ENCODE measurements around the gene NCKIPSD.
A peak's percentile ranks its signal among the peaks of the same experiment; 100 is the strongest.

NCKIPSD gene

DNA sequence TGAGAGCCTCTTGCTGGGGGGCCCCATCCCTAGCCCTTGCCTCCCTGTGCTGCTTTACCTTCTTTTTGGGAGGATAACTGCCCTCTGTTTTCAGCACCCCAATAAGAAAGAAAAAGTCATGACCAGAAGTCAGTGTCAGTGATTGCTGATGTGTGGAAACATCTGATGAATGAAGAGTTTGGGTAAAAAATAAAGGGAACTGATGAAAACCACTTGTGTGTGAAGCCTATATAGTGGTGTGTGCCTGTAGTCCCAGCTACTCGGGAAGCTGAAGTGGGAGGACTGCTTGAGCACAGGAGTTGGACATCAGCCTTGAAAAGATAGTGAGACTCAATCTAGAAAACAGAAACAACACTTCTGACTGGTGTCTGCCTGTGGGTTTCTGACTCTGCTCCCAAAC, 13.2 kb downstream of the NCKIPSD start:
- WGBS = 98% methylated on average over 1 of the region's 1 CpG
- Histone ChIP-seq H3K9me3 (ENCODE audit: insufficient read depth, low read depth, low read length) (no peaks in the 10 kb centered on the region), H3K27me3 (ENCODE audit: insufficient read depth, low read length) (no peaks in the 10 kb centered on the region), H3K9ac (ENCODE audit: low read depth, low read length) (no peak overlapping the region), H3K27ac (ENCODE audit: low read depth, low read length) (no peak overlapping the region), H3K36me3 (ENCODE audit: insufficient read depth, low read length) (peaks cover 59% of the 10 kb centered on the region), H3K4me1 (ENCODE audit: insufficient read depth, low read length) (no peaks in the 10 kb centered on the region), H3K4me3 (ENCODE audit: low read length) (no peak overlapping the region)

DNA sequence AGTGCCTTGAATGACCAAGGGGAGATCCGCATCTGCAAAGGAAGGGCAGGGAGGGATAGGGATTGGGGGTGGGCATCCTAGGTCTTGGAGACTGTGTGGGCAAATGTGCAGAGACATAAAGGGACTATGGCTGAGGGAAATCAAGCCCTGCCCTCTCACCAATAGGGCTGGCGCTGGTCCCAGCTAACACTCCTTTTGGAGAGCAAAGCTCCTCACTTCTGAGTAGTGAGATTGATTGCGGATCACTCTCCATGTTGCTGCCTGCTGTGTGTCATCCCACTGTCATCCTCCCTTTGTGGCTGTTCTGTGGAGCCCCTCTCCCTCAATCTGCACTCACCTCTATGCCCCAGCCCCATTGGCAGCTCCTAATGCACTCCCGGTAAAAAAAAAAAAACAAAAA, 20.8 kb downstream of the NCKIPSD start:
- 0 out of 2 replicates have a peak overlapping the region, but pooled peaks have one; percentile 79 for H3K4me3 ChIP-seq (ENCODE audit: low read length)
- 79% methylated on average over 3 of the region's 4 CpGs for WGBS
- no peak overlapping the region; the same call in 1 of the 2 replicates for H3K27ac ChIP-seq (ENCODE audit: low read depth, low read length)
- H3K9ac ChIP-seq (ENCODE audit: low read depth, low read length) = peak overlapping the region; percentile 15; the same call in 1 of the 2 replicates
- H3K27me3 ChIP-seq (ENCODE audit: insufficient read depth, low read length) = no peaks in the 10 kb centered on the region
- peaks cover 4% of the 10 kb centered on the region; the same call in 1 of the 2 replicates for H3K4me1 ChIP-seq (ENCODE audit: insufficient read depth, low read length)
- no peaks in the 10 kb centered on the region for H3K9me3 ChIP-seq (ENCODE audit: insufficient read depth, low read depth, low read length)
- peaks cover 21% of the 10 kb centered on the region for H3K36me3 ChIP-seq (ENCODE audit: insufficient read depth, low read length)

- H3K9me3 ChIP-seq (ENCODE audit: insufficient read depth, low read depth, low read length) = no peaks in the 10 kb centered on the region
- peaks cover 28% of the 10 kb centered on the region for H3K36me3 ChIP-seq (ENCODE audit: insufficient read depth, low read length)
- H3K9ac ChIP-seq (ENCODE audit: low read depth, low read length) = peak overlapping the region; percentile 15; the same call in 1 of the 2 replicates
- H3K4me3 ChIP-seq (ENCODE audit: low read length) = peak overlapping the region; percentile 79; the same call in 1 of the 2 replicates
- H3K27me3 ChIP-seq (ENCODE audit: insufficient read depth, low read length) = no peaks in the 10 kb centered on the region
- 64% methylated on average over 9 of the region's 11 CpGs for WGBS
- peak overlapping the region; percentile 100 for H3K27ac ChIP-seq (ENCODE audit: low read depth, low read length)
- peaks cover 4% of the 10 kb centered on the region; the same call in 1 of the 2 replicates for H3K4me1 ChIP-seq (ENCODE audit: insufficient read depth, low read length)
These were observed 21.4 kb downstream of the NCKIPSD start for GRCh38 chr3:48664313-48664644.

DNA sequence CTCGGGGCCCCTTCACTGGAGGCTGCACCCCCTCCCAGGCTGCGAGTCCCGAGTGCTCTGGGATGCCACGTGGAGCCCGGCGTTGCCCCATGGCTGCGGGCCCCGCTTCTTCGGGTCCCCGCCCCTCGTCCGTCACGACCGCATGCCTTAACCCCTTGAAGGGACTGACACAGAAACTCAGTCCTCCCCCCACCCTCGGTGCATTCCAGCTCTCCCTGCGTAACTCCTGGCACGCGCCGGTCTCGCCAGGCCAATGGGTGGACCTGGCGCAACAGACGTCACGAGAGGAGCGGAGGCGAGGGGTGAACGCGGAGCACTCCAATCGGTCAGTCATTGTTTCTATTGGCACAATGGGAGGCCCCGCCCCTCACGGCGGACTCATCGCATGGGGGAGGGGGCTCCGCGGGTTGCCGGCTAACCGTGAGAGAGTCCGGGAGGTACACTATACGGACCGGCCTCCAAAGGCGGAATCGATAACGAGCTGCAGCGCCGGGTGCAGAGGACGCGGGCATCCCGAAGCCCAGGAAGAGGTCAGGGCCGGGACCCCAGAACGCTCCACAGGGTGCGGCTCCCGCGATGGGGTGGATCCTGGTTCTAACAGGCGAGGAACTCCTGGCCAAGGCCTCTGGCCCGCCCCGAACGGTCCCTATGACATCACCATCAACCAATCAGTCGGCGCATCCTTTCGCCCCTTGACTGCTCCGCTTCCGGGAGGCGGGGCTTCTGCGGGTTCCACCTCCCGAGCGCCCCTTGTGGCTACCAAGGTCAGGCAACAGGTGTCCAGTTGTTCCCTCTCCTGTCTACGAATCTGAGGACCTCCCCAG, 22.0 kb downstream of the NCKIPSD start:
- peak overlapping the region; percentile 98 for H3K9ac ChIP-seq (ENCODE audit: low read depth, low read length)
- H3K9me3 ChIP-seq (ENCODE audit: insufficient read depth, low read depth, low read length) = no peaks in the 10 kb centered on the region
- under 1% methylated on average over 66 of the region's 66 CpGs for WGBS
- peak overlapping the region; percentile 100 for H3K27ac ChIP-seq (ENCODE audit: low read depth, low read length)
- peaks cover 4% of the 10 kb centered on the region; the same call in 1 of the 2 replicates for H3K4me1 ChIP-seq (ENCODE audit: insufficient read depth, low read length)
- H3K27me3 ChIP-seq (ENCODE audit: insufficient read depth, low read length) = no peaks in the 10 kb centered on the region
- H3K36me3 ChIP-seq (ENCODE audit: insufficient read depth, low read length) = peaks cover 34% of the 10 kb centered on the region
- H3K4me3 ChIP-seq (ENCODE audit: low read length) = peak overlapping the region; percentile 79

- Histone ChIP-seq H3K4me3 (ENCODE audit: low read length) (peak within 1 kb of the TSS; percentile 79), H3K9me3 (ENCODE audit: insufficient read depth, low read depth, low read length) (no peaks in the 10 kb centered on the region), H3K27me3 (ENCODE audit: insufficient read depth, low read length) (no peaks in the 10 kb centered on the region), H3K27ac (ENCODE audit: low read depth, low read length) (peak within 1 kb of the TSS; percentile 100), H3K4me1 (ENCODE audit: insufficient read depth, low read length) (peaks cover 4% of the 10 kb centered on the region; the same call in 1 of the 2 replicates), H3K9ac (ENCODE audit: low read depth, low read length) (peak within 1 kb of the TSS; percentile 98), H3K36me3 (ENCODE audit: insufficient read depth, low read length) (peaks cover 35% of the 10 kb centered on the region)
- under 1% methylated on average over 52 of the region's 52 CpGs for WGBS
These were observed 22.8 kb downstream of the NCKIPSD start, which contains the start of gene CELSR3 for GRCh38 chr3:48662753-48663488. CELSR3 (minus strand) TSS chr3:48662886; CDS start chr3:48662634, 252 bp downstream.

GRCh38 chr3:48662145-48662752, 23.5 kb downstream of the NCKIPSD start:
- Histone ChIP-seq H3K4me1 (ENCODE audit: insufficient read depth, low read length) (peaks cover 4% of the 10 kb centered on the region; the same call in 1 of the 2 replicates), H3K36me3 (ENCODE audit: insufficient read depth, low read length) (peaks cover 36% of the 10 kb centered on the region), H3K9me3 (ENCODE audit: insufficient read depth, low read depth, low read length) (no peaks in the 10 kb centered on the region), H3K9ac (ENCODE audit: low read depth, low read length) (0 out of 2 replicates have a peak overlapping the region, but pooled peaks have one; percentile 7), H3K27me3 (ENCODE audit: insufficient read depth, low read length) (no peaks in the 10 kb centered on the region), H3K27ac (ENCODE audit: low read depth, low read length) (peak overlapping the region; percentile 100; the same call in 1 of the 2 replicates), H3K4me3 (ENCODE audit: low read length) (peak overlapping the region; percentile 79)
- WGBS = 2% methylated on average over 40 of the region's 46 CpGs

DNA sequence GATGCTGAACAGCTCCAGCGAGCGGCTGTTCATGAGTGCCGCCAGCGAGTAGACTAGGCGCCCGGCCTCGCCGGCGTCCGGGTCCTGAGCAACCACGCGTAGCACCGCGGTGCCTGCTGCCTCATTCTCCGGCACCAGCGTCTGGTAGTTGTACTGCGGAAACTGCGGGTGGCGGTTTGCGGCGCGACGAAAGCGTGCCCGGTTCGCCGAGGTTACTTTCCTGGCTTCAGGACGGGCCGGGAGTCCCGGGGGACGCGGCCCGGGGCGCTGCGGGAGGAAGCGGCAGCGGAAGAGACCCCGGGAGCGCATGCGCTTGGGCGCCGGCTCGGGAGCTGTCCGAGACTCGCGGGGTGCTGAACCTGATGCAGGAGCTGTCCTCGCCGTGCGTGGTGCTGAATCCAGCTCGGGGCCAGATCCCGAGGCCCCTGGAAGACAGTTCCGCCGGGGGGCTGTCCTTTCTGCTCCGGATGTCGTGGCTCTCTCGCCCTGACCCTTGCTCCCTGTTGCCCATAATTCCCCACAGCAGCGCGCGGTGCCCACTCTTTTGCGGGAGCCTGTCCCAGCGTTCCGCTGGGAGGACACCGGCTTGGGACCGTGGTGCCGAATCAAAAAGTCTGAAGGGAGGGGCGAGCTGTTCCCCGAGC, 24.1 kb downstream of the NCKIPSD start:
- H3K4me1 ChIP-seq (ENCODE audit: insufficient read depth, low read length) = peaks cover 4% of the 10 kb centered on the region; the same call in 1 of the 2 replicates
- WGBS = 5% methylated on average over 67 of the region's 67 CpGs
- no peaks in the 10 kb centered on the region for H3K27me3 ChIP-seq (ENCODE audit: insufficient read depth, low read length)
- no peak overlapping the region for H3K9ac ChIP-seq (ENCODE audit: low read depth, low read length)
- no peak overlapping the region for H3K27ac ChIP-seq (ENCODE audit: low read depth, low read length)
- peak overlapping the region; percentile 79 for H3K4me3 ChIP-seq (ENCODE audit: low read length)
- H3K9me3 ChIP-seq (ENCODE audit: insufficient read depth, low read depth, low read length) = no peaks in the 10 kb centered on the region
- H3K36me3 ChIP-seq (ENCODE audit: insufficient read depth, low read length) = peaks cover 36% of the 10 kb centered on the region

GRCh38 chr3:48660800-48661400, 24.8 kb downstream of the NCKIPSD start:
- 93% methylated on average over 61 of the region's 61 CpGs for WGBS
- peaks cover 4% of the 10 kb centered on the region; the same call in 1 of the 2 replicates for H3K4me1 ChIP-seq (ENCODE audit: insufficient read depth, low read length)
- no peak overlapping the region for H3K9ac ChIP-seq (ENCODE audit: low read depth, low read length)
- H3K9me3 ChIP-seq (ENCODE audit: insufficient read depth, low read depth, low read length) = no peaks in the 10 kb centered on the region
- H3K27ac ChIP-seq (ENCODE audit: low read depth, low read length) = no peak overlapping the region
- H3K36me3 ChIP-seq (ENCODE audit: insufficient read depth, low read length) = peaks cover 30% of the 10 kb centered on the region
- peak overlapping the region; percentile 79 for H3K4me3 ChIP-seq (ENCODE audit: low read length)
- H3K27me3 ChIP-seq (ENCODE audit: insufficient read depth, low read length) = no peaks in the 10 kb centered on the region

DNA sequence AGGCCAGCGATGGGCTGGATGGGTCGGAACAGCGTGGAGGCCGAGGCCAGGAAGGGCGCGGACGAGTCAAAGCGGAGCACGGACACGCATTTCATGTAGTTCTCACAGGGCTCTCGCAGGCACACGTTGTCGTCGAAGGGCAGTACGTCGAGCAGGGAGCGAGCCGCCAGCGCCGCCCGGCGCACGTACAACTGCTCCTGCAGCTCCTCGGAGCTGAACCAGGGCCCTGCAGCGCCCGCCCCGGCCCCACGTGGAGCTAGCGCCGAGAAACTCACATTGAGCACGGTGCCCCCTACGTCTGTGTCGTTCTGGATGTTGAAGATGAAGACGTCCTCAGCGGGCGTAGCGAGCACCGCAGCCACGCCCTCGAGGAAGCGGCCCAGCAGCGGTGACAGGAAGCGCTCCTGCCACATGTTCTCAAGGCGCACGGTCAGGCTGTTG, 28.9 kb downstream of the NCKIPSD start:
- H3K4me1 ChIP-seq (ENCODE audit: insufficient read depth, low read length) = no peaks in the 10 kb centered on the region
- peak overlapping the region; percentile 12 for H3K9ac ChIP-seq (ENCODE audit: low read depth, low read length)
- H3K9me3 ChIP-seq (ENCODE audit: insufficient read depth, low read depth, low read length) = no peaks in the 10 kb centered on the region
- peak overlapping the region; percentile 63 for H3K4me3 ChIP-seq (ENCODE audit: low read length)
- H3K27me3 ChIP-seq (ENCODE audit: insufficient read depth, low read length) = no peaks in the 10 kb centered on the region
- WGBS = 93% methylated on average over 45 of the region's 45 CpGs
- H3K27ac ChIP-seq (ENCODE audit: low read depth, low read length) = peak overlapping the region; percentile 54
- H3K36me3 ChIP-seq (ENCODE audit: insufficient read depth, low read length) = peaks cover 50% of the 10 kb centered on the region
